Panc1 (cell line): ENCODE data around the gene TMEM164. TPM values are rescaled to one million over a fixed set of nuclear protein-coding genes. Genes with fewer than 3 reads are reported as not detected.
"Not testable (repeated sequence)": the region's sequence is repeated elsewhere in the genome, so short reads cannot be mapped to it uniquely, and the experiment has no call there.

Experiments
- ATAC-seq: fragments of 200-7000 bp; cut with Tn5 transposase; 2 replicates; pipeline ENCODE4 v1.9.1; 2020; ENCODE audit warnings: mild to moderate bottlenecking, moderate library complexity
- BruUV-seq: library from RNA; stranded (reverse); fragments of 400-500 nt; replicated peaks from 2 replicates; lab custom pipeline; 2021; lab: Mats Ljungman, UMichigan
- CTCF ChIA-PET: fragments of 300-600 bp; sonication (Branson Sonifier 250); formaldehyde crosslinking; loops from one replicate; lab custom pipeline; 2022; ENCODE audit warnings: antibody characterized with exemption; lab: Charles Lee
- POLR2A ChIA-PET: fragments of 300-600 bp; sonication (Branson Sonifier 250); formaldehyde crosslinking; loops from one replicate; lab custom pipeline; 2022; ENCODE audit warnings: antibody characterized with exemption; lab: Charles Lee
- DNase-seq: peaks from one replicate; pipeline ENCODE4 v3.0.0-alpha.2; 2010; ENCODE audit warnings: low read depth, low spot score
- H3K27ac ChIP-seq: 2 replicates; pipeline ENCODE4 v1.5.1; 2011; ENCODE audit warnings: mild to moderate bottlenecking, low read length, inconsistent platforms
- H3K27me3 ChIP-seq: fragments of 200-500 bp; sonication (Bioruptor generic); 2 replicates; pipeline ENCODE4 v1.6.0; 2014; ENCODE audit warnings: low read length, inconsistent platforms; ENCODE audit not compliant: control insufficient read depth, insufficient read depth
- H3K36me3 ChIP-seq: fragments of 200-500 bp; sonication (Bioruptor generic); 2 replicates; pipeline ENCODE4 v1.5.1; 2014; ENCODE audit warnings: inconsistent platforms, mild to moderate bottlenecking, low read length, moderate library complexity; ENCODE audit not compliant: control insufficient read depth, insufficient read depth
- H3K4me1 ChIP-seq: 2 replicates; pipeline ENCODE4 v1.5.1; 2011; ENCODE audit warnings: inconsistent platforms, mild to moderate bottlenecking, low read length, moderate library complexity; ENCODE audit not compliant: control insufficient read depth, insufficient read depth
- H3K4me3 ChIP-seq, 2 experiments: 2 replicates each; pipeline ENCODE4 v1.5.1; 2011 to 2012; ENCODE audit warnings: low read depth in 2 of 2, low read length in 2 of 2, mild to moderate bottlenecking in 2 of 2, inconsistent platforms in 1 of 2, moderate library complexity in 1 of 2
- H3K9me3 ChIP-seq: fragments of 200-500 bp; sonication (Bioruptor generic); 2 replicates; pipeline ENCODE4 v1.5.1; 2014; ENCODE audit warnings: low read depth, mild to moderate bottlenecking, inconsistent platforms, low read length, moderate library complexity; ENCODE audit not compliant: control insufficient read depth, insufficient read depth
- POLR2AphosphoS5 ChIP-seq: IDR thresholded peaks from 2 replicates; pipeline ENCODE4 v1.6.1; 2012; ENCODE audit warnings: mild to moderate bottlenecking, low read depth, low read length, moderate library complexity
- SIN3A ChIP-seq: IDR thresholded peaks from 2 replicates; pipeline ENCODE4 v1.6.1; 2012; ENCODE audit warnings: low read depth, mild to moderate bottlenecking, low read length, moderate library complexity, borderline replicate concordance; ENCODE audit not compliant: insufficient read depth
- TCF7L2 ChIP-seq: IDR thresholded peaks from 2 replicates; pipeline ENCODE4 v1.6.1; 2011; ENCODE audit warnings: mild to moderate bottlenecking, low read depth, low read length, inconsistent platforms
- in situ Hi-C: cut with HindIII; loops from 2 replicates; pipeline ENCODE4 v1.10.0; 2016; ENCODE audit warnings: low sequenced_read_pairs, low pct_unique_long_range_greater_than_20kb
- intact Hi-C: fragments of 100-400 bp; cut with micrococcal nuclease; formaldehyde crosslinking; loops from one replicate; pipeline ENCODE4 v1.10.0; 2022; ENCODE audit not compliant: unreplicated experiment
- total RNA-seq: library from RNA; stranded (reverse); gene quantifications from one replicate; pipeline ENCODE4 v1.2.1, GENCODE V29; 2021; ENCODE audit not compliant: unreplicated experiment
- TF ChIP-seq, protein P1 (sequence below): fragments of 450-650 bp; IDR thresholded peaks from 2 replicates; pipeline ENCODE4 v1.5.1; 2017; ENCODE audit warnings: mild to moderate bottlenecking
- TF ChIP-seq, protein P2 (sequence below), 2 experiments: IDR thresholded peaks; 2 replicates each; pipeline ENCODE4 v1.6.1; 2011 to 2012; ENCODE audit warnings: low read depth in 2 of 2, control low read depth in 1 of 2, low read length in 1 of 2, mild to moderate bottlenecking in 1 of 2, moderate library complexity in 1 of 2; ENCODE audit not compliant: insufficient read depth in 1 of 2

The TMEM164 gene
- total RNA-seq, 1 experiment from 2014 or later: 32.8 TPM

DNA sequence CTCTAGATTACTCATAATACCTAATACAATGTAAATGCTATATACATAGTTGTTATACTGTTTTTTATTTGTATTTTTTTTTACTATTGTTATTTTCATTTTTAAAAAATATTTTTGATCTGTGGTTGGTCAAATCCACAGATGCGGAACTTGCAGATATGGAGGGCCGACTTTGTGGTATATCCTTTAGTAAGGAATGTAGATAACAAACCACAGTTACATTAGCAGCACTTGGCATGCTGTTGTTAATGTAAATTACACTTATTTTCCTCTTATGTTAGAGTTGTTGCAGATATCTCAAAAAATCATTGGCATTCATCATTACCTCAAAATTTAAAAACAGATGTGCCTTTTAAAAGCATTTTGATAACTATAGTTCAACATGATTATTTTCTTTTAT is 151.0 kb downstream of the TMEM164 start:
- Histone ChIP-seq H3K36me3 (no peaks in the 10 kb centered on the region; the same call in 1 of the 2 replicates), H3K4me1 (no peaks in the 10 kb centered on the region), H3K27me3 (no peaks in the 10 kb centered on the region), H3K9me3 (no peaks in the 10 kb centered on the region), H3K27ac (no peak overlapping the region), H3K4me3 (no peak overlapping the region)
- ATAC-seq: no peak
- POLR2A ChIA-PET: no interaction called here
- no TSS peak for BruUV-seq
- TF ChIP-seq SIN3A: no peak
- TF ChIP-seq, protein P1, sequence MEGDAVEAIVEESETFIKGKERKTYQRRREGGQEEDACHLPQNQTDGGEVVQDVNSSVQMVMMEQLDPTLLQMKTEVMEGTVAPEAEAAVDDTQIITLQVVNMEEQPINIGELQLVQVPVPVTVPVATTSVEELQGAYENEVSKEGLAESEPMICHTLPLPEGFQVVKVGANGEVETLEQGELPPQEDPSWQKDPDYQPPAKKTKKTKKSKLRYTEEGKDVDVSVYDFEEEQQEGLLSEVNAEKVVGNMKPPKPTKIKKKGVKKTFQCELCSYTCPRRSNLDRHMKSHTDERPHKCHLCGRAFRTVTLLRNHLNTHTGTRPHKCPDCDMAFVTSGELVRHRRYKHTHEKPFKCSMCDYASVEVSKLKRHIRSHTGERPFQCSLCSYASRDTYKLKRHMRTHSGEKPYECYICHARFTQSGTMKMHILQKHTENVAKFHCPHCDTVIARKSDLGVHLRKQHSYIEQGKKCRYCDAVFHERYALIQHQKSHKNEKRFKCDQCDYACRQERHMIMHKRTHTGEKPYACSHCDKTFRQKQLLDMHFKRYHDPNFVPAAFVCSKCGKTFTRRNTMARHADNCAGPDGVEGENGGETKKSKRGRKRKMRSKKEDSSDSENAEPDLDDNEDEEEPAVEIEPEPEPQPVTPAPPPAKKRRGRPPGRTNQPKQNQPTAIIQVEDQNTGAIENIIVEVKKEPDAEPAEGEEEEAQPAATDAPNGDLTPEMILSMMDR: no peak
- no peak for TF ChIP-seq TCF7L2
- TF ChIP-seq, protein P2, sequence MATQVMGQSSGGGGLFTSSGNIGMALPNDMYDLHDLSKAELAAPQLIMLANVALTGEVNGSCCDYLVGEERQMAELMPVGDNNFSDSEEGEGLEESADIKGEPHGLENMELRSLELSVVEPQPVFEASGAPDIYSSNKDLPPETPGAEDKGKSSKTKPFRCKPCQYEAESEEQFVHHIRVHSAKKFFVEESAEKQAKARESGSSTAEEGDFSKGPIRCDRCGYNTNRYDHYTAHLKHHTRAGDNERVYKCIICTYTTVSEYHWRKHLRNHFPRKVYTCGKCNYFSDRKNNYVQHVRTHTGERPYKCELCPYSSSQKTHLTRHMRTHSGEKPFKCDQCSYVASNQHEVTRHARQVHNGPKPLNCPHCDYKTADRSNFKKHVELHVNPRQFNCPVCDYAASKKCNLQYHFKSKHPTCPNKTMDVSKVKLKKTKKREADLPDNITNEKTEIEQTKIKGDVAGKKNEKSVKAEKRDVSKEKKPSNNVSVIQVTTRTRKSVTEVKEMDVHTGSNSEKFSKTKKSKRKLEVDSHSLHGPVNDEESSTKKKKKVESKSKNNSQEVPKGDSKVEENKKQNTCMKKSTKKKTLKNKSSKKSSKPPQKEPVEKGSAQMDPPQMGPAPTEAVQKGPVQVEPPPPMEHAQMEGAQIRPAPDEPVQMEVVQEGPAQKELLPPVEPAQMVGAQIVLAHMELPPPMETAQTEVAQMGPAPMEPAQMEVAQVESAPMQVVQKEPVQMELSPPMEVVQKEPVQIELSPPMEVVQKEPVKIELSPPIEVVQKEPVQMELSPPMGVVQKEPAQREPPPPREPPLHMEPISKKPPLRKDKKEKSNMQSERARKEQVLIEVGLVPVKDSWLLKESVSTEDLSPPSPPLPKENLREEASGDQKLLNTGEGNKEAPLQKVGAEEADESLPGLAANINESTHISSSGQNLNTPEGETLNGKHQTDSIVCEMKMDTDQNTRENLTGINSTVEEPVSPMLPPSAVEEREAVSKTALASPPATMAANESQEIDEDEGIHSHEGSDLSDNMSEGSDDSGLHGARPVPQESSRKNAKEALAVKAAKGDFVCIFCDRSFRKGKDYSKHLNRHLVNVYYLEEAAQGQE (IDR thresholded peaks at IDR 0.05; ENCODE audit: insufficient read depth in 1 of 2, low read depth in 2 of 2, low read length in 1 of 2): no peak
- no peak for TF ChIP-seq POLR2AphosphoS5
- CTCF ChIA-PET: no interaction called here
- in situ Hi-C loops: no loop called here
- intact Hi-C loops: no loop called here
- no peak for DNase-seq

DNA sequence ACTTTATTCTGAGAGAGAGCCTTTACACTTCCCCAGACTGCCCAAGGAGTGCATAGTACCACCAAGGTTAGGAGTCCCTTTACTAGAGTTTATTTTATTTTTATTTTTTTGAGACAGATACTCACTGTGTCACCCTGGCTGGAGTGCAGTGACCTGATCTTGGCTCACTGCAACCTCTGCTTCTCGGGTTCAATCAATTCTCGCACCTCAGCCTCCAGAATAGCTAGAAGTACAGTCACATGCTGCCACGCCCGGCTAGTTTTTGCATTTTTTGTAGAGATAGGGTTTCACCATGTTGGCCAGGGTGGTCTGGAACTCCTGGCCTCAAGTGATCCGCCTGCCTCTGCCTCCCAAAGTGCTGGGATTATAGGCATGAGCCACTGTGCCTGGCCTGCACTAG is 151.4 kb downstream of the TMEM164 start:
- ATAC-seq, H3K4me1 ChIP-seq, H3K27ac ChIP-seq, POLR2A ChIA-PET, CTCF ChIA-PET, H3K27me3 ChIP-seq, H3K4me3 ChIP-seq, H3K9me3 ChIP-seq, DNase-seq, in situ Hi-C loops, BruUV-seq, intact Hi-C loops, H3K36me3 ChIP-seq: not testable (repeated sequence)

DNA sequence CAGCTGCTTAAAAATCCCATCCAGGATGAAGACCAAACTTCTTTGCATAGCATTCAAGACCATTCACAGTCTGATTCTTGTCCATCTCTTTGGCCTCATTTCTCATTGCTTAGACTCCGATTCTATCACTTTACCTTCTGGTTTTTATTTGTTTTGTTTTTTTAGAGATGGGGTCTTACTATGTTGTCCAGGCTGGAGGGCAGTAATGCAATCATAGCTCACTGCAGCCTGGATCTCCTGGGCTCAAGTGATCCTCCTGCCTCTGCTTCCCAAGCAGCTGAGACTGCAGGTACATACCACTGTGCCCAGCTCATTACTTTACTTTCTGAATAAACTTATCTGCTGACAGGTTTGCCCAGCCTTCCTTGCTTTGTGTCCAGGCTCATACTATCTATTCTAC is 152.8 kb downstream of the TMEM164 start:
- BruUV-seq: no TSS peak
- ChIA-PET POLR2A (no interaction called here), CTCF (no interaction called here)
- TF ChIP-seq TCF7L2: no peak
- no peak for TF ChIP-seq SIN3A
- TF ChIP-seq, protein P1: no peak
- TF ChIP-seq, protein P2 (IDR thresholded peaks at IDR 0.05; ENCODE audit: insufficient read depth in 1 of 2, low read depth in 2 of 2, low read length in 1 of 2): no peak
- no peak for TF ChIP-seq POLR2AphosphoS5
- no peaks in the 10 kb centered on the region for H3K9me3 ChIP-seq
- no peak for ATAC-seq
- H3K4me3 ChIP-seq: no peak overlapping the region
- intact Hi-C loops: no loop called here
- no peak overlapping the region for H3K27ac ChIP-seq
- no peak for DNase-seq
- H3K27me3 ChIP-seq: no peaks in the 10 kb centered on the region
- no peaks in the 10 kb centered on the region for H3K36me3 ChIP-seq
- H3K4me1 ChIP-seq: no peaks in the 10 kb centered on the region
- in situ Hi-C loops: no loop called here
